ENCODE measurements around the gene WDTC1. TPM values are rescaled to one million over a fixed set of nuclear protein-coding genes. Genes with fewer than 3 reads are reported as not detected.

Gene WDTC1
- total and polyA plus RNA-seq, 9 of the 15 experiments (the other 6 are each of a cell fraction or from before 2014, with no cell fraction given), result 0.18 to 32.3 (median 8.8) TPM

- TF ChIP-seq ELK1 (CRISPR knock-in tag; IDR thresholded peaks at IDR 0.05) (no peak), ZNF764 (CRISPR knock-in tag; IDR thresholded peaks at IDR 0.05; ENCODE audit: low read depth) (0 out of 2 replicates have a peak, but pooled peaks have one; percentile 34), RBBP5 (IDR thresholded peaks at IDR 0.05; ENCODE audit: borderline replicate concordance, insufficient read depth, low read length, poor library complexity, severe bottlenecking) (no peak), ZNF146 (CRISPR knock-in tag; IDR thresholded peaks at IDR 0.05; ENCODE audit: unreplicated experiment) (no peak), ZNF589 (CRISPR knock-in tag; IDR thresholded peaks at IDR 0.05; ENCODE audit: low read depth) (no peak), ZBTB34 (CRISPR knock-in tag; IDR thresholded peaks at IDR 0.05) (no peak), RERE (CRISPR knock-in tag; IDR thresholded peaks at IDR 0.05; ENCODE audit: borderline replicate concordance) (no peak), RREB1 (CRISPR knock-in tag; IDR thresholded peaks at IDR 0.05) (no peak), TAF15 (IDR thresholded peaks at IDR 0.05; ENCODE audit: low read depth, low read length) (no peak), GTF2E2 (tag; IDR thresholded peaks at IDR 0.05) (no peak), CSDE1 (IDR thresholded peaks at IDR 0.05) (no peak), NFATC3 (IDR thresholded peaks at IDR 0.05) (no peak), U2AF2 (optimal IDR thresholded peaks at IDR 0.05; ENCODE audit: low read depth, low read length) (no peak)
Observed at GRCh38 chr1:27341525-27342252, 107.3 kb downstream of the WDTC1 start, which contains the start of gene SYTL1 (continued).

Data from K562 (cell line).